Measurements from ENCODE around the gene SDHA.
"Not testable (repeated sequence)": the region's sequence is repeated elsewhere in the genome, so short reads cannot be mapped to it uniquely, and the experiment has no call there.

- not testable (repeated sequence) for TF ChIP-seq POLR2A (IDR thresholded peaks at IDR 0.05)
- TF ChIP-seq, protein P1, sequence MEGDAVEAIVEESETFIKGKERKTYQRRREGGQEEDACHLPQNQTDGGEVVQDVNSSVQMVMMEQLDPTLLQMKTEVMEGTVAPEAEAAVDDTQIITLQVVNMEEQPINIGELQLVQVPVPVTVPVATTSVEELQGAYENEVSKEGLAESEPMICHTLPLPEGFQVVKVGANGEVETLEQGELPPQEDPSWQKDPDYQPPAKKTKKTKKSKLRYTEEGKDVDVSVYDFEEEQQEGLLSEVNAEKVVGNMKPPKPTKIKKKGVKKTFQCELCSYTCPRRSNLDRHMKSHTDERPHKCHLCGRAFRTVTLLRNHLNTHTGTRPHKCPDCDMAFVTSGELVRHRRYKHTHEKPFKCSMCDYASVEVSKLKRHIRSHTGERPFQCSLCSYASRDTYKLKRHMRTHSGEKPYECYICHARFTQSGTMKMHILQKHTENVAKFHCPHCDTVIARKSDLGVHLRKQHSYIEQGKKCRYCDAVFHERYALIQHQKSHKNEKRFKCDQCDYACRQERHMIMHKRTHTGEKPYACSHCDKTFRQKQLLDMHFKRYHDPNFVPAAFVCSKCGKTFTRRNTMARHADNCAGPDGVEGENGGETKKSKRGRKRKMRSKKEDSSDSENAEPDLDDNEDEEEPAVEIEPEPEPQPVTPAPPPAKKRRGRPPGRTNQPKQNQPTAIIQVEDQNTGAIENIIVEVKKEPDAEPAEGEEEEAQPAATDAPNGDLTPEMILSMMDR (IDR thresholded peaks at IDR 0.05): not testable (repeated sequence)
Measured at GRCh38 chr5:251975-252374, 33.9 kb downstream of the SDHA start.
